HG03039 (cell line): Measurements from ENCODE around the gene AP2A2.

ENCODE experiments used
- ATAC-seq: cut with Tn5 transposase; IDR thresholded peaks from one replicate; pipeline ENCODE4 v1.9.1; 2021; ENCODE audit warnings: mild to moderate bottlenecking, moderate library complexity; ENCODE audit not compliant: unreplicated experiment

AP2A2 gene

GRCh38 chr11:1038921-1039320 is 113.3 kb downstream of the AP2A2 start:
- no peak for ATAC-seq

DNA sequence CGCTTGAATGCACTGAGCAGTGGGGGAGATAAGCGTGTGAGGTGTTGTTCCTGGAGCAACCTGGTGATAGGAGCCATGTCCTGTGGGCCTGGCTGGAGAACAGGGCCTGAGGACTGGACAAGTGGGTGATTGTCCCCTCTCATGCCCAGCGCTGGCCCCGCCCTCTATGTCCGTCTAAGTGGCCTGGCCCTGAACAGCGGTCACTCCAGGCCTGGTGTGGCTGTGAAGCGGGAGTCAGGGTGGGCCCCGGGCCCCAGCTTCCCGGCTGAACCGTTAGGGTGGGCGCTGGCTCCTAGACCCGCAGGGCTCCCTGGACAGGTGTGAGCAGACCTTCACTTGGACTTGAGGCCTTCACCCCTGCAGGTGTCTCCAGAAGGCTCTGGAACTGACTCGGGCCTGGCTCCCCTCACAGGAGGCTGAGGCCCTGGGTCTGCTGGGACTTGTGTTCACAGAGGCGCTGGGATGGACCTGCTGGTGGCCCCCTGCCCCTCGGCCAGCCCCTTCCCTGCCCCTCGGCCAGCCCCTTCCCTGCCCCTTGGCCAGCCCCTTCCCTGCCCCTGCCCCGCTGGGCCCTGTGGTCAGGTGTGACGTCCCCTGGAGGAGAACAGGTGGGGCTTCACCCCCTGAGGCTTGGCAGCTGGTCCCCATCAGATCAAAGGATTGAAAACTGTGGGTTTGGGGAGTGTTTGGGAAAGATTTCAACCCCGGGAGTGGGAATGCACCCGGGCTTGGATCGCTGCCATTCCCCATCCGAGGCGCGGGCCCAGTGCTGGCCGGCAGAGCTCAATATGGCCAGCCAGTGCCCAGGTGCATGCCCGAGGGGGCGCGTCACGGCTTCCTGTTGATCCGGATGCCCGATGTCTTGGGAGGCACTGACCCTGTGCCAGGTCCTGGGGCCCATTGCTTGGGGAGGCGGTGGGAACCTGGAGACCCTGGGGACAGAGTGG is 114.1 kb downstream of the AP2A2 start:
- no peak for ATAC-seq

GRCh38 chr11:1040428-1041148 is 114.9 kb downstream of the AP2A2 start:
- no peak for ATAC-seq

- ATAC-seq, result no peak
These were observed 115.4 kb downstream of the AP2A2 start for GRCh38 chr11:1041149-1041467.

DNA sequence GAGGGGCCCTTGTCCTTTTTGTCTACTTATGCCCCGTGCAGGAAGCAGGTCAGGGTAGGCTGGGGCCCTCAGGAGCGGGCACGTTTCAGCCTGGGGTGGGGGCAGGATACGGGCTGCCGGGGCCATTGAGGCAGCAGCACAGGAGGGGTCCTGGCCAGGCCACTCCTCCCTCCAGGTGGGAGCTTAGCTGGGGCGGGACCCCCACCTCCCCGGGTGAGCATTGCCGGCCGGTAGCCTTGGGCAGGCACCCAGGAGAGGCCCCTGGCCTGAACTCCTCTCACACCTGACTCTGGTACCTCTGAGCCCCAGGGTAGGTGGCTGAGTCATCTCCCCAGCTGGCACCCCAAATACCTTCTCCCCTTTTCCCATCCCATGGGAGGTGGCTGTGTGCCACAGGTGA is 115.8 kb downstream of the AP2A2 start:
- ATAC-seq, result no peak

DNA sequence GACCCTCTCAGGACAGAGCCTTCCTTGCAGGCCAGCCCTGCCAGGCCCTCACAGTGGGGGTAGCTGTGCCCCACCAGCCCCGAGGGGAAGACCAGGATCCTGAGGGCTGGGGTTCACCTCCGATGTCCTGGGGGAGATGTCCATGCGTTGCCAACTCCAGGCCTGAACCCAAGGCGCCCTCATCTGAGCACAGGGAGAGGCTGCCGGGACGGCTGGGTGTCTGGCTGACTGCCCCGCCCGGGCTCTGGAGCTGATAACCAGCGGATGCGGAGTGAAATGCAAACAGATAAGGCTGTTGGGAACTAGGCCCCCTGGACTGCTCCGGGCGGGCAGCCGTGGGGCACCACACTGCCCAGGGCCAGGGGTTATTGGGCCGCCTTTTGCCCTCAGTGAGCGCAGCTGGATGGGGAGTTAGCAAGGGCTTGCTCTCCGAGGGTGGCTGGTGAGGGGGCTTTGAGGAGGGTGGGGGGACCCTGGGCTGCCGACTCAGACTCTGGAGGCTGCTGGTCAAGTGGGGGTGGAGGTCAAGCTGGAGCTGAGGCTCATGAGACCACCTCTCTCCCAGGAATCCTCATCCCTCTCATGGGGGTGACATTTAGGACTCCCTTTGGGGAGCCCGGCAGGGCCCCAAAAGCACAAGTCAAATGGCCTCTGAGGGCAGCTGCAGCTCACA is 116.4 kb downstream of the AP2A2 start:
- ATAC-seq, result no peak

- no peak for ATAC-seq
These were observed 117.2 kb downstream of the AP2A2 start for GRCh38 chr11:1042626-1043562.

GRCh38 chr11:1043563-1044096 is 118.0 kb downstream of the AP2A2 start:
- no peak for ATAC-seq

DNA sequence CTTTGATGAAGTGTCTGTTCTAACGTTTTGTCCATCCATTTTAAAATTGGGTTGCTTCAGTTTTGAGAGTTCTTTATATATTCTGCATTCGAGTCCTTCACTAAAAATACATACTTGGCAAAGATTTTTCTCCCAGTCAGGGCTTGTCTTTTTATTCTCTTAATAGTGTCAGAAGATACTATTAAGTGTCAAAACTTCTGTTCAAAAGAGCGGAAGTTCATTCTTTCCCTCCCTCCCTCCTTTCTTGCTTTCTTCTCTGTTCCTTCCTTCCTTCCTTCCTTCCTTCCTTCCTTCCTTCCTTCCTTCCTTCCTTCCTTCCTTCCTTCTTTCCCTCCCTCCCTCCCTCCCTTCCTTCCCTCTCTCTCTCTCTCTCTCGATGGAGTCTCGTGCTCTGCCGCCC is 118.5 kb downstream of the AP2A2 start:
- ATAC-seq, result no peak

- no peak for ATAC-seq
These were observed 122.0 kb downstream of the AP2A2 start for GRCh38 chr11:1047595-1048156.

GRCh38 chr11:1048375-1049070 is 122.9 kb downstream of the AP2A2 start:
- no peak for ATAC-seq

- no peak for ATAC-seq
These were observed 123.4 kb downstream of the AP2A2 start for GRCh38 chr11:1049071-1049405.

DNA sequence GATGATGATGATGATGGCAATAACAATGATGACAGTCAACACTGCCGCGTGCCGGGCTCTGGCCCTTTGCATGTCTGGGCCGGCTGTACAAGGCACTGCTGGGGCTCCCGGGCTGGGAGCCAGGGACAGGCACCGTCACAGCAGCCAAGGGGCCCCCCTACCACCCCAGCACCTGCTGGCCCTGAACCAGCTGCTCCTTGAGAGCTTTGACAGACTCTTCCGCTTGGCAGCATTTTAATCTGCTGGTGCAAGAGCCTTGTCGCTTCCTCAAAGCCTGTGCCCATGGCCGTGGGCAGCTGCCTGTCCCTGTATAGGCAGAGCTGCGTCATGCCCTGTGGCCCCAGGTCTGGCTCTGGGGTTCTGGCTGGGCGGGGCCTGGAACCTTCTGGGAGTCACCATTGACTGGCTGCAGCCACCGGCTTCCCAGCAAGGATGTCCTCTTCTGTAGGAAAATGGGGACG is 123.8 kb downstream of the AP2A2 start:
- no peak for ATAC-seq

GRCh38 chr11:1049911-1050580 is 124.4 kb downstream of the AP2A2 start:
- ATAC-seq, result no peak

DNA sequence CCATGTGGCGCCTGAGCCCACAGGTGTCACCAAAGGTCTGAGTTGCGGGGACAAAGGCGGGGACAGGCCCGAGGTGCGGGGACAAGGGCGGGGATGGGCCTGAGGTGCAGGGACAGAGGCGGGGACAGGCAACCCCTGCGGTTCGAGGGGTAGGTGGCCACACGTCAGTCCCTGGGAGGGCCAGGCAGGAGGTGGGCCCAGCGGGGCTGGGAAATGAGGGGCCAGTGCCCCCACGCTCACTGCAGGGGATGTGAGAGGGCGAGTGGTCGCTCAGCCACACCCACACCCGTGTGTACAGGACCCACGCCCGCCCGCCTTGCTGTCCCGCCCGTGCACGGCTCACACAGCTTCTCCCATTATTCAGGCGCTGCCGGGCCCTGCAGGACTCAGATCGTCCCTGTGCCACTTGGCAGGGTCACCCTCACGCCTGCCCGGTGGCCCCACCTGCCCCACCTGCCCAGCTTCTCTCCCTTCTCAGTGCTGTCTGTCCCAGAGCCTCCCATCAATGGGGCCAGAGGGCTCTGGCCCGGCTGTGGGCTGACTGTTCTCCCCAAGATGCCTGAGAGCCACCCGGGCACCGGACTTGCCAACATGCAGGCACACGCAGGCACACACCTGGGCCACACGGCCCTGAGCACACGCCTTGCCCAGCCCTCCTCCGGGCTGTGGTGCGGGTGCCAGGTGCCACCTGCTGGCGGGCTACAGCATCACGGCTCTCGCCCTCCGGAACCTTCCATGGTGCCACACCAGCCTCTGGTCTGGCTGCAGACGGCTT is 125.1 kb downstream of the AP2A2 start:
- no peak for ATAC-seq

- ATAC-seq, result no peak
These were observed 125.9 kb downstream of the AP2A2 start for GRCh38 chr11:1051356-1052132.
